Activated naive CD8-positive, alpha-beta T cell treated with anti-CD3 and anti-CD28 coated beads, Interleukin-2, amount 10 ng/mL, durations not matched to agents 7 days and 5 days (primary cell): Measurements from ENCODE around the gene TMEM202. TPM values are rescaled to one million over a fixed set of nuclear protein-coding genes. Genes with fewer than 3 reads are reported as not detected.

ENCODE experiments used
- total RNA-seq, 2 experiments: library from RNA; stranded (reverse); gene quantifications; one replicate each; pipeline ENCODE4 v1.2.3, GENCODE V29; 2021

Gene TMEM202
- total RNA-seq, 2 experiments from 2014 or later: not detected

Other genes starting within 250 kb of the TMEM202 start
- gene GRAMD2A, start 200.5 kb upstream of the TMEM202 start, total RNA-seq: not detected
- 100 to 1,000 TPM; 965 to 980 TPM for gene PKM, start 167.1 kb upstream of the TMEM202 start, total RNA-seq
- gene PARP6, start 125.8 kb upstream of the TMEM202 start, total RNA-seq: 10 to 100 TPM; 86.7 to 90.2 TPM
- 1 to 10 TPM; 1.7 to 2.2 TPM for gene CELF6, start 78.1 kb upstream of the TMEM202 start, total RNA-seq
- 10 to 100 TPM; 92.2 to 97.0 TPM for gene HEXA, start 22.3 kb upstream of the TMEM202 start, total RNA-seq
- 100 to 1,000 TPM; 141 to 165 TPM for gene ARIH1, start 76.0 kb downstream of the TMEM202 start, total RNA-seq